ENCODE measurements around the gene GGTLC2.

DNA sequence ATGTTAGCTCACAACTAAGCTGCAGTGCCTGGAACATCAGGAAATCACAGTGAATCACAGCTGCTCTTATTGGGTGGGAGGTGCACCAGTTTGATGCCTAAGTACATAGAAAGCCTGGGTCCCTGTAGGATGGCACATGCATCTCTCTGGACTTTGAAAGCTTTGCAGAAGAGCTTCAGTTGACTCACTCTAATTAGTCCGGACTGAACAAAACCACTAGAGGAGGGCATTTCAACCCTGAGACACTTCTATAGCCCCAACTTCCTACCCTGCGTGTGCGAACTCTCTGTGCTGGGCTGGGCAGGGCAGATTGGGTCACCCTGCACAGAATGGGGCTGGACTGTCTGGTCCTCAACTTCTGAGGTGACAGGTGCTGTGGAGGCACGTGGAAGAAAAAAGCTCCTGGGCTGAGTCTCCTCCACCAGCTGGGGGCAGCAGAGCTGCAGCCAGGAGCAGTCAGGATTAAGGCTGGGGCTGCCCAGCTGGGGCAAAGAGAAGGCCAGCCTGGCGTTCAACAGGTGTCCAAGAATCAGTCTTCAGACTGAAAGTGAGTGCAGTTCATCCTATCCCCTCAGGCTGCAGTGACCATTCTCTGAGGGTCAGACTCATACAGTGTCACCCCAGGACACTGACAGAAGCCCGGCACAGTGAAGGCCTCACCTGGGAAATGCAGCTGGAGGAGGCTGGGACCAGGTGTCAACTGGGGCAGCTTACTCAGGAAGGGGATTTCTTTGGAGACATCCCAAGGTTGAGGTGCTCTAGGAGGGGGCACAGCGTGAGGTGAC, 22.1 kb downstream of the GGTLC2 start:
- TF ChIP-seq, protein P1, sequence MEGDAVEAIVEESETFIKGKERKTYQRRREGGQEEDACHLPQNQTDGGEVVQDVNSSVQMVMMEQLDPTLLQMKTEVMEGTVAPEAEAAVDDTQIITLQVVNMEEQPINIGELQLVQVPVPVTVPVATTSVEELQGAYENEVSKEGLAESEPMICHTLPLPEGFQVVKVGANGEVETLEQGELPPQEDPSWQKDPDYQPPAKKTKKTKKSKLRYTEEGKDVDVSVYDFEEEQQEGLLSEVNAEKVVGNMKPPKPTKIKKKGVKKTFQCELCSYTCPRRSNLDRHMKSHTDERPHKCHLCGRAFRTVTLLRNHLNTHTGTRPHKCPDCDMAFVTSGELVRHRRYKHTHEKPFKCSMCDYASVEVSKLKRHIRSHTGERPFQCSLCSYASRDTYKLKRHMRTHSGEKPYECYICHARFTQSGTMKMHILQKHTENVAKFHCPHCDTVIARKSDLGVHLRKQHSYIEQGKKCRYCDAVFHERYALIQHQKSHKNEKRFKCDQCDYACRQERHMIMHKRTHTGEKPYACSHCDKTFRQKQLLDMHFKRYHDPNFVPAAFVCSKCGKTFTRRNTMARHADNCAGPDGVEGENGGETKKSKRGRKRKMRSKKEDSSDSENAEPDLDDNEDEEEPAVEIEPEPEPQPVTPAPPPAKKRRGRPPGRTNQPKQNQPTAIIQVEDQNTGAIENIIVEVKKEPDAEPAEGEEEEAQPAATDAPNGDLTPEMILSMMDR (IDR thresholded peaks at IDR 0.05): peak; percentile 34 to 59 (median 44)
- no peak for TF ChIP-seq EP300 (IDR thresholded peaks at IDR 0.05; ENCODE audit: low read depth)
- TF ChIP-seq POLR2AphosphoS5 (IDR thresholded peaks at IDR 0.05): no peak
- TF ChIP-seq POLR2A (IDR thresholded peaks at IDR 0.05): no peak

All from transverse colon (tissue), 4 donors.